MM.1S (cell line): Measurements from ENCODE around the gene UBE2R2.

Experiments
- DNase-seq: peaks from one replicate; pipeline ENCODE4 v3.0.0-alpha.2; 2015
- H2AFZ ChIP-seq: fragments of 300-600 bp; sonication (generic); 2 replicates; pipeline ENCODE4 v1.6.0; 2016; ENCODE audit warnings: antibody characterized with exemption, low read length
- H3F3A ChIP-seq: fragments of 300-600 bp; sonication (generic); 2 replicates; pipeline ENCODE4 v1.6.1; 2016; ENCODE audit warnings: mild to moderate bottlenecking, antibody characterized with exemption, low read length, moderate library complexity, mixed read lengths; ENCODE audit not compliant: insufficient read depth
- H3K27ac ChIP-seq: fragments of 300-600 bp; sonication (generic); 2 replicates; pipeline ENCODE4 v1.5.1; 2016; ENCODE audit warnings: mild to moderate bottlenecking, low read length
- H3K27me3 ChIP-seq: fragments of 300-600 bp; sonication (generic); replicated peaks from 2 replicates; pipeline ENCODE4 v1.6.0; 2016; ENCODE audit warnings: low read length; ENCODE audit not compliant: insufficient read depth
- H3K36me3 ChIP-seq: fragments of 300-600 bp; sonication (generic); replicated peaks from 2 replicates; pipeline ENCODE4 v1.6.1; 2016; ENCODE audit warnings: mild to moderate bottlenecking, low read length, mixed read lengths; ENCODE audit not compliant: insufficient read depth
- H3K4me1 ChIP-seq: fragments of 300-600 bp; sonication (generic); 2 replicates; pipeline ENCODE4 v1.6.1; 2016; ENCODE audit warnings: low read length, mixed read lengths
- H3K4me2 ChIP-seq: fragments of 300-600 bp; sonication (generic); 2 replicates; pipeline ENCODE4 v1.6.0; 2016; ENCODE audit warnings: low read depth, low read length
- H3K4me3 ChIP-seq: fragments of 300-600 bp; sonication (generic); 2 replicates; pipeline ENCODE4 v1.5.1; 2016; ENCODE audit warnings: low read length, mixed read lengths
- H3K79me2 ChIP-seq: fragments of 300-600 bp; sonication (generic); 2 replicates; pipeline ENCODE4 v1.6.1; 2016; ENCODE audit warnings: mixed run types, low read length, mixed read lengths
- H3K9ac ChIP-seq: fragments of 300-600 bp; sonication (generic); 2 replicates; pipeline ENCODE4 v1.6.1; 2016; ENCODE audit warnings: low read length, mixed read lengths
- H3K9me2 ChIP-seq: fragments of 300-600 bp; sonication (generic); replicated peaks from 2 replicates; pipeline ENCODE4 v1.6.1; 2016; ENCODE audit warnings: mild to moderate bottlenecking, low read length, mixed read lengths; ENCODE audit not compliant: insufficient read depth
- H3K9me3 ChIP-seq: fragments of 300-600 bp; sonication (generic); replicated peaks from 2 replicates; pipeline ENCODE4 v1.6.1; 2016; ENCODE audit warnings: mild to moderate bottlenecking, low read length, mixed read lengths; ENCODE audit not compliant: insufficient read depth
- H4K20me1 ChIP-seq: fragments of 300-600 bp; sonication (generic); 2 replicates; pipeline ENCODE4 v1.6.1; 2016; ENCODE audit warnings: mild to moderate bottlenecking, low read length, moderate library complexity, mixed read lengths; ENCODE audit not compliant: insufficient read depth
- EZH2 ChIP-seq: fragments of 300-600 bp; sonication (generic); optimal IDR thresholded peaks from 2 replicates; pipeline ENCODE3; 2017; ENCODE audit warnings: low read depth, mild to moderate bottlenecking, antibody characterized with exemption, low read length, mixed read lengths
- EZH2phosphoT487 ChIP-seq: fragments of 300-600 bp; sonication (generic); IDR thresholded peaks from 2 replicates; pipeline ENCODE4 v1.6.1; 2018; ENCODE audit warnings: antibody characterized with exemption, low read length
- TF ChIP-seq, protein P1 (sequence below): fragments of 300-600 bp; sonication (generic); IDR thresholded peaks from 2 replicates; pipeline ENCODE4 v1.5.1; 2016; ENCODE audit warnings: antibody characterized with exemption, low read length, mixed read lengths

The UBE2R2 gene

DNA sequence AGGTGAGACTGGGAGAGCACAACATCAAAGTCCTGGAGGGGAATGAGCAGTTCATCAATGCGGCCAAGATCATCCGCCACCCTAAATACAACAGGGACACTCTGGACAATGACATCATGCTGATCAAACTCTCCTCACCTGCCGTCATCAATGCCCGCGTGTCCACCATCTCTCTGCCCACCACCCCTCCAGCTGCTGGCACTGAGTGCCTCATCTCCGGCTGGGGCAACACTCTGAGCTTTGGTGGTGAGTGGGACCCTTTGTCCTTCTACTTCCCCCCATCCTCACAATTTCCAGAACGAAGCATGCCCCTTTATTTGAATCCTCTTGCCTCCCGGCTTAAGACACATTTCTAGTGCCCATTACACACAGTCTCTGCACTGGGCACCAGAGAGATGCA, 19.1 kb upstream of the UBE2R2 start:
- H4K20me1 ChIP-seq: no peaks in the 10 kb centered on the region
- no peaks in the 10 kb centered on the region for H3K9me3 ChIP-seq
- no peak overlapping the region for H3K27ac ChIP-seq
- DNase-seq: no peak
- H3K27me3 ChIP-seq: no peaks in the 10 kb centered on the region
- H3K4me2 ChIP-seq: no peak overlapping the region
- no peaks in the 10 kb centered on the region for H3K79me2 ChIP-seq
- no peaks in the 10 kb centered on the region for H3K4me1 ChIP-seq
- no peaks in the 10 kb centered on the region for H3K36me3 ChIP-seq
- H3F3A ChIP-seq: no peaks in the 10 kb centered on the region
- TF ChIP-seq, protein P1, sequence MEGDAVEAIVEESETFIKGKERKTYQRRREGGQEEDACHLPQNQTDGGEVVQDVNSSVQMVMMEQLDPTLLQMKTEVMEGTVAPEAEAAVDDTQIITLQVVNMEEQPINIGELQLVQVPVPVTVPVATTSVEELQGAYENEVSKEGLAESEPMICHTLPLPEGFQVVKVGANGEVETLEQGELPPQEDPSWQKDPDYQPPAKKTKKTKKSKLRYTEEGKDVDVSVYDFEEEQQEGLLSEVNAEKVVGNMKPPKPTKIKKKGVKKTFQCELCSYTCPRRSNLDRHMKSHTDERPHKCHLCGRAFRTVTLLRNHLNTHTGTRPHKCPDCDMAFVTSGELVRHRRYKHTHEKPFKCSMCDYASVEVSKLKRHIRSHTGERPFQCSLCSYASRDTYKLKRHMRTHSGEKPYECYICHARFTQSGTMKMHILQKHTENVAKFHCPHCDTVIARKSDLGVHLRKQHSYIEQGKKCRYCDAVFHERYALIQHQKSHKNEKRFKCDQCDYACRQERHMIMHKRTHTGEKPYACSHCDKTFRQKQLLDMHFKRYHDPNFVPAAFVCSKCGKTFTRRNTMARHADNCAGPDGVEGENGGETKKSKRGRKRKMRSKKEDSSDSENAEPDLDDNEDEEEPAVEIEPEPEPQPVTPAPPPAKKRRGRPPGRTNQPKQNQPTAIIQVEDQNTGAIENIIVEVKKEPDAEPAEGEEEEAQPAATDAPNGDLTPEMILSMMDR: no peak
- no peak for TF ChIP-seq EZH2phosphoT487
- no peak for TF ChIP-seq EZH2
- no peak overlapping the region for H3K4me3 ChIP-seq
- H2AFZ ChIP-seq: no peak overlapping the region
- H3K9ac ChIP-seq: no peak overlapping the region
- H3K9me2 ChIP-seq: no peaks in the 10 kb centered on the region

DNA sequence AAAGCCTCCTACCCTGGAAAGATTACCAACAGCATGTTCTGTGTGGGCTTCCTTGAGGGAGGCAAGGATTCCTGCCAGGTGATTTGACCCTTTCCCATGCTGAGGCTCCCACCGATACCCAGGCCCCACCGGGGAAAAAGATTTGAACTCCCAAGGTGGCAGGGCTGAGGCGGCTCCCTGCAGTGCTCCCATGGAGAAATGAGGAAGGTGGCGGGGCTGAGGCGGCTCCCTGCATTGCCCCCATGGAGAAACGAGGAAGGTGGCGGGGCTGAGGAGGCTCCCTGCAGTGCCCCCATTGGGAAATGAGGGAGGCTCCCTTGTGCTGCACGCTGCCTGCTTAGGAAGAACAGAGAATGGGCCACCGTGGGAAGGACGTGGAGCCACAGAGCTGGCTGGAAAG, 18.4 kb upstream of the UBE2R2 start:
- Histone ChIP-seq H4K20me1 (no peaks in the 10 kb centered on the region), H3F3A (no peaks in the 10 kb centered on the region), H3K4me2 (no peak overlapping the region), H3K4me1 (no peaks in the 10 kb centered on the region), H3K9ac (no peak overlapping the region), H3K9me2 (no peaks in the 10 kb centered on the region), H3K9me3 (no peaks in the 10 kb centered on the region), H3K79me2 (no peaks in the 10 kb centered on the region), H3K36me3 (no peaks in the 10 kb centered on the region), H3K27ac (no peak overlapping the region), H3K4me3 (no peak overlapping the region), H3K27me3 (no peaks in the 10 kb centered on the region), H2AFZ (no peak overlapping the region)
- DNase-seq: no peak
- TF ChIP-seq, protein P1: no peak

DNA sequence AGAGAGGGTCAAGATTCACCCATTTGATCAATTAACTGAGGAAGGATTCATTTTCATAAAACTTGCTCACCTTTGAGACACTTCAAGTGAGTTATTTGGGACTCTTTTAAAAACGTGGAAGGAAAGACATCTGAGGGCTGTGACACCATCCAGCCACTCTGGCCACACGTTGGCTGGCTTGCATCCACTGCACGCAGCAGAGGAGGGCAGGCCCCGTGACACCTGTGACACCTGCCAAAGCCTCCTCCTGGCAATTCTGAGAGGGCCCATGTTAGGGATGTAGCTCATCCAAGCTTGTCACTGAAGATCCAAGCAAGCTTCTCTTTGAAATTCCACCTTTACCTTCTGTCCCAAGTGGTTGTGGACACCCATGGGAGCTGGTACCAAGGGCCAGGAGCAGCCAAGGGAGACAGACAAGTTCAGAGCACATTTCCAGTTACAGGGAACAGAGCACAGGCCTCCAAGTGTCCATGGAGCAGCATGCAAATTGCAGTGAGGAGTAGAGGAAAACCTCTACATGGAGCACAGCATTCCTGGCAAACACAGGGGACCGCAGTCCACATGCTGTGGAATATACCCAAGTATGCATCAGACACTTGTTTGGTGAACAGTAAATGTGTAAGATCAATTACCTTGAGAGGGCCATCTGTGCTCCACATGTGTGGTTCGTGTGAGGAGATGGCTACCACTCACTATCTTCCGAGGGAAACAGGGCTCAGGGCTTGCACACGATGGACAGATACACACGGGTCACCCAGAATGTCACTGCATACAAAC, 16.8 kb upstream of the UBE2R2 start:
- H3K27ac ChIP-seq: no peak overlapping the region
- no peaks in the 10 kb centered on the region for H3K36me3 ChIP-seq
- no peaks in the 10 kb centered on the region for H3K79me2 ChIP-seq
- no peaks in the 10 kb centered on the region for H4K20me1 ChIP-seq
- H3K9ac ChIP-seq: no peak overlapping the region
- no peak overlapping the region for H3K4me2 ChIP-seq
- no peaks in the 10 kb centered on the region for H3K9me3 ChIP-seq
- no peak overlapping the region for H3K4me3 ChIP-seq
- H3K9me2 ChIP-seq: no peaks in the 10 kb centered on the region
- no peak overlapping the region for H2AFZ ChIP-seq
- no peaks in the 10 kb centered on the region for H3F3A ChIP-seq
- no peaks in the 10 kb centered on the region for H3K4me1 ChIP-seq
- TF ChIP-seq EZH2phosphoT487 (no peak), EZH2 (no peak)
- TF ChIP-seq, protein P1: no peak
- H3K27me3 ChIP-seq: no peaks in the 10 kb centered on the region
- no peak for DNase-seq
